Osteocyte (in vitro differentiated cells): ENCODE data around the gene GPX5. TPM values are rescaled to one million over a fixed set of nuclear protein-coding genes. Genes with fewer than 3 reads are reported as not detected.
"Not testable (repeated sequence)": the region's sequence is repeated elsewhere in the genome, so short reads cannot be mapped to it uniquely, and the experiment has no call there.

ENCODE experiments used
- DNase-seq: peaks from one replicate; pipeline ENCODE4 v3.0.0; 2021; ENCODE audit warnings: mixed read lengths; ENCODE audit not compliant: unreplicated experiment; ENCODE audit errors: extremely low spot score
- H3K27ac Mint-ChIP-seq: one replicate; pipeline ENCODE4 v1.8.0; 2021; ENCODE audit warnings: mild to moderate bottlenecking, mixed read lengths; ENCODE audit not compliant: unreplicated experiment
- H3K27me3 Mint-ChIP-seq: one replicate; pipeline ENCODE4 v1.8.0; 2021; ENCODE audit warnings: mixed read lengths; ENCODE audit not compliant: unreplicated experiment
- H3K36me3 Mint-ChIP-seq: one replicate; pipeline ENCODE4 v1.8.0; 2021; ENCODE audit warnings: mixed read lengths; ENCODE audit not compliant: unreplicated experiment
- H3K4me1 Mint-ChIP-seq: one replicate; pipeline ENCODE4 v1.8.0; 2021; ENCODE audit warnings: mixed read lengths; ENCODE audit not compliant: unreplicated experiment
- H3K4me3 Mint-ChIP-seq: one replicate; pipeline ENCODE4 v1.8.0; 2021; ENCODE audit warnings: mild to moderate bottlenecking, moderate library complexity, mixed read lengths; ENCODE audit not compliant: unreplicated experiment
- H3K9me3 Mint-ChIP-seq: one replicate; pipeline ENCODE4 v1.8.0; 2021; ENCODE audit warnings: mixed read lengths; ENCODE audit not compliant: unreplicated experiment
- CTCF ChIP-seq: fragments of 200-600 bp; sonication (generic); IDR thresholded peaks from 2 replicates; pipeline ENCODE4 v1.5.0; 2021; ENCODE audit warnings: antibody characterized with exemption, mild to moderate bottlenecking, moderate library complexity
- total RNA-seq: library from RNA; stranded (reverse); gene quantifications from 2 replicates; pipeline ENCODE4 v1.2.1, GENCODE V29; 2021

GPX5 gene
- total RNA-seq, 1 donor from 2014 or later = not detected

GRCh38 chr6:28505733-28506132, 19.9 kb upstream of the GPX5 start:
- Mint-ChIP-seq H3K27me3 (peaks cover 4% of the 10 kb centered on the region), H3K36me3 (no peaks in the 10 kb centered on the region), H3K4me3 (no peak overlapping the region), H3K9me3 (peaks cover 3% of the 10 kb centered on the region), H3K4me1 (no peaks in the 10 kb centered on the region), H3K27ac (no peak overlapping the region)
- no peak for TF ChIP-seq CTCF
- DNase-seq = no peak

- peaks cover 3% of the 10 kb centered on the region for H3K9me3 Mint-ChIP-seq
- no peak for TF ChIP-seq CTCF
- no peaks in the 10 kb centered on the region for H3K36me3 Mint-ChIP-seq
- no peak for DNase-seq
- H3K27me3 Mint-ChIP-seq = peaks cover 4% of the 10 kb centered on the region
- no peak overlapping the region for H3K27ac Mint-ChIP-seq
- H3K4me1 Mint-ChIP-seq = no peaks in the 10 kb centered on the region
- no peak overlapping the region for H3K4me3 Mint-ChIP-seq
Observed at GRCh38 chr6:28506807-28507475, 18.7 kb upstream of the GPX5 start.

- Mint-ChIP-seq H3K9me3 (peaks cover 3% of the 10 kb centered on the region), H3K27me3 (peaks cover 2% of the 10 kb centered on the region), H3K27ac (no peak overlapping the region), H3K4me3 (no peak overlapping the region), H3K36me3 (no peaks in the 10 kb centered on the region), H3K4me1 (no peaks in the 10 kb centered on the region)
- TF ChIP-seq CTCF = no peak
- no peak for DNase-seq
Observed at GRCh38 chr6:28511628-28512300, 13.9 kb upstream of the GPX5 start.

DNA sequence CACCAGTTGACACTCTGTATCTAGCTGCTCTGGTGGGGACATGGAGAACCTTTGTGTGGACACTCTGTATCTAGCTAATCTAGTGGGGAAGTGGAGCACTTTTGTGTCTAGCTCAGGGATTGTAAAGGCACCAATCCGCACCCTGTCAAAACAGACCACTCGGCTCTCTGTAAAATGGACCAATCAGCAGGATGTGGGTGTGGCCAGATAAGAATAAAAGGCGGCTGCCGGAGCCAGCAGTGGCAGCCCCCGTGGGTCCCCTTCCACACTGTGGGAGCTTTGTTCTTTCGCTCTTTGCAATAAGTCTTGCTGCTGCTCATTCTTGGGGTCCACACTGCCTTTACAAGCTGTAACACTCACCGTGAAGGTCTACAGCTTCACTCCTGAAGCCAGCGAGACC, 13.3 kb upstream of the GPX5 start:
- not testable (repeated sequence) for H3K4me3 Mint-ChIP-seq, H3K36me3 Mint-ChIP-seq, H3K27me3 Mint-ChIP-seq, H3K4me1 Mint-ChIP-seq, H3K27ac Mint-ChIP-seq, H3K9me3 Mint-ChIP-seq, DNase-seq

- H3K27me3 Mint-ChIP-seq = peaks cover 14% of the 10 kb centered on the region
- DNase-seq = no peak
- no peaks in the 10 kb centered on the region for H3K36me3 Mint-ChIP-seq
- H3K4me1 Mint-ChIP-seq = no peaks in the 10 kb centered on the region
- H3K9me3 Mint-ChIP-seq = no peaks in the 10 kb centered on the region
- H3K27ac Mint-ChIP-seq = no peak within 1 kb of the TSS
- no peak within 1 kb of the TSS for H3K4me3 Mint-ChIP-seq
- TF ChIP-seq CTCF = no peak
Observed at GRCh38 chr6:28515676-28516075, 10.0 kb upstream of the GPX5 start, which contains the start of gene GPX6. TSS of gene GPX6 (minus strand) at chr6:28515793. CDS start at chr6:28515743, 50 bp downstream.
